GM12878 (cell line): ENCODE data around the gene SH2B3.

Experiments used
- CBX5 ChIP-seq: sonication (generic); IDR thresholded peaks from 2 replicates; pipeline ENCODE4 v1.6.1; 2016; ENCODE audit warnings: low read depth, moderate library complexity, mild to moderate bottlenecking, inconsistent platforms
- CREB1 ChIP-seq: IDR thresholded peaks from 2 replicates; pipeline ENCODE4 v1.6.1; 2012; ENCODE audit warnings: low read depth, mild to moderate bottlenecking, inconsistent platforms
- CTCF ChIP-seq, 3 experiments: IDR thresholded peaks in 2 of 3; conservative IDR thresholded peaks in 1 of 3; 2 replicates each; pipeline ENCODE4 v1.5.1; 2011; ENCODE audit warnings: low read depth in 3 of 3, low read length in 3 of 3, mild to moderate bottlenecking in 3 of 3, control low read depth in 2 of 3, moderate library complexity in 2 of 3, inconsistent platforms in 1 of 3, mixed read lengths in 1 of 3; ENCODE audit not compliant: control insufficient read depth in 2 of 3, insufficient read depth in 1 of 3; ENCODE audit errors: extremely low read depth in 1 of 3
- EZH2 ChIP-seq: IDR thresholded peaks from 2 replicates; pipeline ENCODE4 v1.6.1; 2012; ENCODE audit warnings: low read depth, mild to moderate bottlenecking, control low read depth, inconsistent platforms, low read length, borderline replicate concordance; ENCODE audit not compliant: control insufficient read depth
- POLR2A ChIP-seq: IDR thresholded peaks from 2 replicates; pipeline ENCODE4 v1.6.1; 2011; ENCODE audit warnings: low read depth, mild to moderate bottlenecking, low read length
- TAF1 ChIP-seq: IDR thresholded peaks from 2 replicates; pipeline ENCODE4 v1.6.1; 2011; ENCODE audit warnings: mild to moderate bottlenecking, low read depth, low read length, borderline replicate concordance
- TCF7 ChIP-seq: IDR thresholded peaks from 2 replicates; pipeline ENCODE4 v1.6.1; 2014; ENCODE audit warnings: antibody characterized with exemption, borderline replicate concordance
- ZZZ3 ChIP-seq: IDR thresholded peaks from 2 replicates; pipeline ENCODE4 v1.6.1; 2011; ENCODE audit warnings: low read depth; ENCODE audit not compliant: control insufficient read depth, insufficient read length
- TF ChIP-seq, protein P1 (sequence below): fragments of 450-650 bp; IDR thresholded peaks from 2 replicates; pipeline ENCODE4 v1.6.1; 2014; ENCODE audit warnings: mild to moderate bottlenecking

GRCh38 chr12:111361073-111361716 is 44.5 kb upstream of the SH2B3 start:
- no peak for TF ChIP-seq EZH2
- TF ChIP-seq CTCF (IDR thresholded peaks at IDR 0.05 in 2 of 3, conservative IDR thresholded peaks at IDR 0.05 in 1 of 3; ENCODE audit: control insufficient read depth in 2 of 3, extremely low read depth in 1 of 3, insufficient read depth in 1 of 3, low read depth in 3 of 3, low read length in 3 of 3), result no peak
- no peak for TF ChIP-seq CBX5
- TF ChIP-seq POLR2A, result no peak
- TF ChIP-seq TAF1, result no peak
- TF ChIP-seq ZZZ3, result no peak
- TF ChIP-seq, protein P1, sequence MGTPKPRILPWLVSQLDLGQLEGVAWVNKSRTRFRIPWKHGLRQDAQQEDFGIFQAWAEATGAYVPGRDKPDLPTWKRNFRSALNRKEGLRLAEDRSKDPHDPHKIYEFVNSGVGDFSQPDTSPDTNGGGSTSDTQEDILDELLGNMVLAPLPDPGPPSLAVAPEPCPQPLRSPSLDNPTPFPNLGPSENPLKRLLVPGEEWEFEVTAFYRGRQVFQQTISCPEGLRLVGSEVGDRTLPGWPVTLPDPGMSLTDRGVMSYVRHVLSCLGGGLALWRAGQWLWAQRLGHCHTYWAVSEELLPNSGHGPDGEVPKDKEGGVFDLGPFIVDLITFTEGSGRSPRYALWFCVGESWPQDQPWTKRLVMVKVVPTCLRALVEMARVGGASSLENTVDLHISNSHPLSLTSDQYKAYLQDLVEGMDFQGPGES, result no peak
- TF ChIP-seq CREB1, result no peak
- TF ChIP-seq TCF7, result no peak
